GM12878 (cell line): Measurements from ENCODE around the gene PANK1. TPM values are rescaled to one million over a fixed set of nuclear protein-coding genes. Genes with fewer than 3 reads are reported as not detected.

Source experiments
- ATAC-seq: fragments of 200-7000 bp; cut with Tn5 transposase; 3 replicates; pipeline ENCODE4 v1.9.1; 2020; ENCODE audit warnings: mild to moderate bottlenecking, moderate library complexity
- BruUV-seq: library from RNA; stranded (reverse); fragments of 400-500 nt; replicated peaks from 2 replicates; lab custom pipeline; 2021; lab: Mats Ljungman, UMichigan
- CTCF ChIA-PET: fragments of 300-600 bp; sonication (Branson Sonifier 250); formaldehyde crosslinking; extraction: SDS; loops from one replicate; lab custom pipeline; 2021; ENCODE audit warnings: inconsistent platforms; lab: Yijun Ruan, JAX
- POLR2A ChIA-PET: fragments of 350-600 bp; formaldehyde crosslinking; extraction: SDS; loops from one replicate; lab custom pipeline; 2021; ENCODE audit warnings: inconsistent platforms; lab: Charles Lee
- RAD21 ChIA-PET: fragments of 300-600 bp; sonication (Branson Sonifier 250); formaldehyde crosslinking; loops from one replicate; lab custom pipeline; 2023; ENCODE audit warnings: antibody characterized with exemption; ENCODE audit not compliant: unreplicated experiment; lab: Charles Lee
- SMC1A ChIA-PET: fragments of 300-600 bp; sonication (Branson Sonifier 250); formaldehyde crosslinking; loops from one replicate; lab custom pipeline; 2023; ENCODE audit not compliant: unreplicated experiment, uncharacterized antibody; lab: Charles Lee
- DNase-seq: peaks from one replicate; pipeline ENCODE4 v3.0.0-alpha.2; 2011; ENCODE audit warnings: low read depth, low spot score
- FAIRE-seq: peaks from 3 replicates; lab custom pipeline; 2011; peaks lifted over from hg19 to GRCh38; lab: Jason Lieb, UNC
- H2AFZ ChIP-seq: 2 replicates; pipeline ENCODE4 v1.6.0; 2011; ENCODE audit warnings: low read depth, low read length, control low read depth; ENCODE audit not compliant: control insufficient read depth
- H3K27ac ChIP-seq: 2 replicates; pipeline ENCODE4 v1.5.1; 2011; ENCODE audit warnings: control low read depth; ENCODE audit not compliant: control insufficient read depth, insufficient read depth
- H3K27me3 ChIP-seq, 2 experiments: replicated peaks in 1 of 2; 2 replicates each; pipeline versions ENCODE4 v1.6.0 to v1.6.1; 2011; ENCODE audit warnings: low read length in 1 of 2; ENCODE audit not compliant: control insufficient read depth in 2 of 2, insufficient read depth in 2 of 2
- H3K36me3 ChIP-seq, 2 experiments: 2 replicates each; pipeline ENCODE4 v1.5.1; 2011; ENCODE audit warnings: low read length in 1 of 2; ENCODE audit not compliant: control insufficient read depth in 2 of 2, insufficient read depth in 2 of 2
- H3K4me1 ChIP-seq: 2 replicates; pipeline ENCODE4 v1.6.1; 2011; ENCODE audit warnings: mild to moderate bottlenecking, low read length, moderate library complexity, mixed read lengths; ENCODE audit not compliant: control insufficient read depth, insufficient read depth
- H3K4me2 ChIP-seq: 2 replicates; pipeline ENCODE4 v1.6.0; 2011; ENCODE audit warnings: control low read depth; ENCODE audit not compliant: control insufficient read depth, insufficient read depth
- H3K4me3 ChIP-seq: fragments of 200-600 bp; sonication (generic); 2 replicates; pipeline ENCODE4 v1.5.1; 2016
- H3K79me2 ChIP-seq: 2 replicates; pipeline ENCODE4 v1.6.0; 2011; ENCODE audit warnings: low read length; ENCODE audit not compliant: control insufficient read depth, insufficient read depth
- H3K9ac ChIP-seq: 2 replicates; pipeline ENCODE4 v1.8.0; 2011; ENCODE audit warnings: low read length, control low read depth, mixed read lengths; ENCODE audit not compliant: control insufficient read depth, insufficient read depth
- H3K9me3 ChIP-seq: replicated peaks from 3 replicates; pipeline ENCODE4 v1.5.1; 2011; ENCODE audit warnings: mild to moderate bottlenecking, low read length; ENCODE audit not compliant: control insufficient read depth, insufficient read depth
- H4K20me1 ChIP-seq: 2 replicates; pipeline ENCODE4 v1.6.0; 2011; ENCODE audit not compliant: control insufficient read depth, insufficient read depth
- CEBPZ ChIP-seq: fragments of 150-350 bp; IDR thresholded peaks from 2 replicates; pipeline ENCODE4 v1.6.1; 2016; ENCODE audit warnings: low read depth, low read length
- CHD1 ChIP-seq: IDR thresholded peaks from 2 replicates; pipeline ENCODE4 v1.6.1; 2012; ENCODE audit warnings: low read depth, low read length, improper control_type of control experiment
- ELK1 ChIP-seq: IDR thresholded peaks from 2 replicates; pipeline ENCODE4 v1.6.1; 2012; ENCODE audit warnings: low read depth, low read length, improper control_type of control experiment
- EP300 ChIP-seq, 2 experiments: fragments of 150-350 bp in 1 of 2; IDR thresholded peaks; 2 replicates each; pipeline ENCODE4 v1.6.1; 2011 to 2012; ENCODE audit warnings: low read depth in 2 of 2, low read length in 2 of 2, borderline replicate concordance in 1 of 2, improper control_type of control experiment in 1 of 2, inconsistent platforms in 1 of 2; ENCODE audit not compliant: control insufficient read depth in 1 of 2
- ETV6 ChIP-seq, 2 experiments: fragments of 450-650 bp in 1 of 2; IDR thresholded peaks in 1 of 2; conservative IDR thresholded peaks in 1 of 2; 2 replicates each; pipeline ENCODE4 v1.6.1; 2014; ENCODE audit warnings: antibody characterized with exemption in 1 of 2, borderline replicate concordance in 1 of 2, low read depth in 1 of 2, mild to moderate bottlenecking in 1 of 2, moderate library complexity in 1 of 2
- GATAD2B ChIP-seq: fragments of 450-650 bp; conservative IDR thresholded peaks from 2 replicates; pipeline ENCODE4 v1.6.1; 2017; ENCODE audit warnings: low read depth, mild to moderate bottlenecking, moderate library complexity
- POLR2A ChIP-seq: IDR thresholded peaks from 2 replicates; pipeline ENCODE4 v1.6.1; 2011; ENCODE audit warnings: low read depth, mild to moderate bottlenecking, low read length
- RAD51 ChIP-seq: fragments of 450-650 bp; IDR thresholded peaks from 2 replicates; pipeline ENCODE4 v1.6.1; 2016; ENCODE audit warnings: moderate library complexity, mild to moderate bottlenecking, inconsistent platforms
- ZBED1 ChIP-seq: IDR thresholded peaks from 2 replicates; pipeline ENCODE4 v1.6.1; 2016; ENCODE audit warnings: borderline replicate concordance
- ZNF274 ChIP-seq: IDR thresholded peaks from one replicate; pipeline ENCODE4 v1.8.0; 2011; ENCODE audit not compliant: insufficient read length, insufficient read depth
- WGBS: methylation state at CpG from one replicate; pipeline ENCODE4 v1.1.6; 2016; ENCODE audit warnings: low lambda C conversion rate; ENCODE audit not compliant: insufficient replicate concordance, insufficient coverage; ENCODE audit errors: missing lambda C conversion rate; 5-methylcytosine and 5-hydroxymethylcytosine counted together
- in situ Hi-C: fragments of 300-500 bp; cut with MboI; formaldehyde crosslinking; loops from 9 replicates; pipeline ENCODE4 v1.14.3; 2018; ENCODE audit warnings: mixed read lengths
- intact Hi-C: fragments of 100-400 bp; cut with micrococcal nuclease; formaldehyde crosslinking; loops from one replicate; pipeline ENCODE4 v1.14.2; 2022; ENCODE audit not compliant: unreplicated experiment
- polyA plus RNA-seq, 11 experiments: library from polyadenylated mRNA; depleted of rRNA in 4 of 11; unstranded in 6 of 11; stranded (reverse) in 5 of 11; fragments of >200 nt; fragmentation: Nextera tagmentation in 4 of 11; fragmentation: Illumina TruSeq in 1 of 11; extraction: Ambion mirVana in 4 of 11; extraction: Trizol in 1 of 11; gene quantifications; 1 replicate in 1 of 11; 2 replicates in 10 of 11; pipeline versions ENCODE4 v1.2.1 to v1.2.3, GENCODE V29; 2011 to 2016; ENCODE audit warnings: inconsistent platforms in 2 of 11, missing spikeins in 2 of 11, low read depth in 1 of 11
- total RNA-seq, 4 experiments: library from RNA; depleted of rRNA in 3 of 4; stranded (reverse); fragments of >200 nt in 3 of 4; fragmentation: Illumina TruSeq in 1 of 4; extraction: Trizol in 1 of 4; gene quantifications; 2 replicates each; pipeline versions ENCODE4 v1.2.1 to v1.2.3, GENCODE V29; 2013 to 2021

Gene PANK1
- total and polyA plus RNA-seq, 10 of the 15 experiments (the other 5 are each of a cell fraction or from before 2014, with no cell fraction given) = 1.9 to 10.6 (median 5.8) TPM

- BruUV-seq = no TSS peak
- H3K4me2 ChIP-seq = no peak overlapping the region
- SMC1A ChIA-PET = interaction anchor here (1.2 to 2.0 kb wide), 8 partner anchors 12 to 347 kb away, joined by 3 to 17 read pairs (median 6); no protein-coding TSS in a partner anchor
- 65% methylated on average over 3 of the region's 3 CpGs for WGBS
- H3K4me1 ChIP-seq = no peaks in the 10 kb centered on the region
- RAD21 ChIA-PET = interaction anchor here (0.6 to 1.6 kb wide), 3 partner anchors 128 to 149 kb away, joined by 3 to 9 read pairs (median 3); partner anchors contain the start of gene IFIT5
- no peaks in the 10 kb centered on the region for H3K36me3 ChIP-seq
- TF ChIP-seq GATAD2B (no peak), ZNF274 (no peak)
- CTCF ChIA-PET = interaction anchor here (1.0 to 1.9 kb wide), 9 partner anchors 25 to 346 kb away, joined by 3 to 16 read pairs (median 6); partner anchors contain the start of gene IFIT1
- no peaks in the 10 kb centered on the region for H3K27me3 ChIP-seq
- POLR2A ChIA-PET = no interaction called here
- no peak overlapping the region for H3K4me3 ChIP-seq
- in situ Hi-C loops (loop anchor here (10.0 kb wide), 1 partner anchor 529 kb away; no protein-coding TSS in a partner anchor), intact Hi-C loops (loop anchor here (5.0 to 10.0 kb wide), 2 partner anchors 196 to 529 kb away; no protein-coding TSS in a partner anchor)
- no peaks in the 10 kb centered on the region for H3K79me2 ChIP-seq
- ATAC-seq (no peak), FAIRE-seq (no peak), DNase-seq (no peak)
- no peaks in the 10 kb centered on the region for H4K20me1 ChIP-seq
- H3K9me3 ChIP-seq = no peaks in the 10 kb centered on the region
- H3K9ac ChIP-seq = no peak overlapping the region
- no peak overlapping the region for H3K27ac ChIP-seq
- no peak overlapping the region for H2AFZ ChIP-seq
Observed at GRCh38 chr10:89563311-89563710, 81.7 kb downstream of the PANK1 start.

- POLR2A ChIA-PET = no interaction called here
- no peaks in the 10 kb centered on the region; the same call in 2 of the 3 replicates for H3K9me3 ChIP-seq
- RAD21 ChIA-PET = no interaction called here
- ATAC-seq (no peak), FAIRE-seq (no peak), DNase-seq (no peak)
- no peak overlapping the region for H3K9ac ChIP-seq
- no peaks in the 10 kb centered on the region for H3K36me3 ChIP-seq
- H3K27me3 ChIP-seq = no peaks in the 10 kb centered on the region
- H3K27ac ChIP-seq = no peak overlapping the region
- H3K4me2 ChIP-seq = no peak overlapping the region
- no peak overlapping the region for H2AFZ ChIP-seq
- intact Hi-C loops = no loop called here
- in situ Hi-C loops = loop anchor here (10.0 kb wide), 1 partner anchor 132 kb away; no protein-coding TSS in a partner anchor
- no TSS peak for BruUV-seq
- WGBS = 0% methylated on average over 1 of the region's 1 CpG
- CTCF ChIA-PET = interaction anchor here (1.1 to 1.6 kb wide), 2 partner anchors 76 to 130 kb away, joined by 3 read pairs; no protein-coding TSS in a partner anchor
- H3K4me3 ChIP-seq = no peak overlapping the region
- SMC1A ChIA-PET = interaction anchor here (1.0 to 2.0 kb wide), 2 partner anchors 12 to 139 kb away, joined by 3 to 6 read pairs; no protein-coding TSS in a partner anchor
- no peaks in the 10 kb centered on the region for H3K79me2 ChIP-seq
- no peaks in the 10 kb centered on the region for H4K20me1 ChIP-seq
- no peak for TF ChIP-seq ZBED1
- TF ChIP-seq ETV6 (conservative IDR thresholded peaks at IDR 0.05 in 1 of 2, IDR thresholded peaks at IDR 0.05 in 1 of 2; ENCODE audit: borderline replicate concordance in 1 of 2, low read depth in 1 of 2) = no peak
- no peak for TF ChIP-seq ELK1
- TF ChIP-seq EP300 (IDR thresholded peaks at IDR 0.05; ENCODE audit: borderline replicate concordance in 1 of 2, control insufficient read depth in 1 of 2, low read depth in 2 of 2, low read length in 2 of 2) = no peak
- TF ChIP-seq POLR2A = no peak
- TF ChIP-seq RAD51 = no peak
- TF ChIP-seq GATAD2B = no peak
- no peak for TF ChIP-seq CHD1
- TF ChIP-seq CEBPZ = no peak
- no peaks in the 10 kb centered on the region for H3K4me1 ChIP-seq
Observed at GRCh38 chr10:89556600-89556999, 88.4 kb downstream of the PANK1 start.
